NCI-H187 treated with DMSO at 0.1 percent for 48 hours (cell line): ENCODE measurements around the gene PCDHB15.
"Not testable (repeated sequence)": the region's sequence is repeated elsewhere in the genome, so short reads cannot be mapped to it uniquely, and the experiment has no call there.

ENCODE experiments used
- DNase-seq: peaks from one replicate; lab custom pipeline; 2025; lab: John Stamatoyannopoulos, UW

PCDHB15 gene

GRCh38 chr5:141245250-141245717, at the start of gene PCDHB15:
Gene PCDHB15, plus strand, starts transcription at chr5:141245395. Its CDS starts 184 bp downstream, at chr5:141245579.
- DNase-seq: no peak

- DNase-seq: no peak
These were observed 48.8 kb upstream of the PCDHB15 start for GRCh38 chr5:141196363-141196762.

GRCh38 chr5:141199359-141200235, 45.6 kb upstream of the PCDHB15 start, which contains the start of gene PCDHB11:
Gene PCDHB11, plus strand, starts transcription at chr5:141199627. Its CDS starts 148 bp downstream, at chr5:141199775.
- peak; percentile 30 for DNase-seq

GRCh38 chr5:141201126-141201525, 44.1 kb upstream of the PCDHB15 start:
- not testable (repeated sequence) for DNase-seq

GRCh38 chr5:141201646-141202045, 43.5 kb upstream of the PCDHB15 start:
- not testable (repeated sequence) for DNase-seq

GRCh38 chr5:141208478-141208877, 36.7 kb upstream of the PCDHB15 start, which contains the start of gene PCDHB12:
Gene PCDHB12, plus strand, starts transcription at chr5:141208719. Its CDS starts 189 bp downstream, at chr5:141208908.
- no peak for DNase-seq

GRCh38 chr5:141210281-141210680, 34.9 kb upstream of the PCDHB15 start:
- DNase-seq: not testable (repeated sequence)

- not testable (repeated sequence) for DNase-seq
These were observed 34.3 kb upstream of the PCDHB15 start for GRCh38 chr5:141210849-141211248.

- DNase-seq: not testable (repeated sequence)
These were observed 31.4 kb upstream of the PCDHB15 start, which contains the start of gene PCDHB13 for GRCh38 chr5:141213656-141214339. Gene PCDHB13, plus strand, starts transcription at chr5:141213919. Its CDS starts 205 bp downstream, at chr5:141214124.

GRCh38 chr5:141214583-141214982, 30.6 kb upstream of the PCDHB15 start:
- not testable (repeated sequence) for DNase-seq

GRCh38 chr5:141215504-141215903, 29.7 kb upstream of the PCDHB15 start:
- DNase-seq: not testable (repeated sequence)

GRCh38 chr5:141216035-141216434, 29.2 kb upstream of the PCDHB15 start:
- not testable (repeated sequence) for DNase-seq

GRCh38 chr5:141223112-141223783, 21.9 kb upstream of the PCDHB15 start, which contains the start of gene PCDHB14:
Gene PCDHB14, plus strand, starts transcription at chr5:141223343. Its CDS starts 163 bp downstream, at chr5:141223506.
- DNase-seq: no peak

- not testable (repeated sequence) for DNase-seq
These were observed 20.4 kb upstream of the PCDHB15 start for GRCh38 chr5:141224844-141225243.

GRCh38 chr5:141225421-141225820, 19.8 kb upstream of the PCDHB15 start:
- not testable (repeated sequence) for DNase-seq

- DNase-seq: no peak
These were observed 11.0 kb upstream of the PCDHB15 start for GRCh38 chr5:141234109-141234667.

GRCh38 chr5:141235922-141236321, 9.3 kb upstream of the PCDHB15 start:
- DNase-seq: not testable (repeated sequence)

- no peak for DNase-seq
These were observed 8.5 kb upstream of the PCDHB15 start for GRCh38 chr5:141236516-141237313.

- no peak for DNase-seq
These were observed 3.7 kb upstream of the PCDHB15 start for GRCh38 chr5:141241496-141241895.

- not testable (repeated sequence) for DNase-seq
These were observed 1.8 kb downstream of the PCDHB15 start for GRCh38 chr5:141246971-141247370.
